ENCODE results near the gene NEURL1B. TPM values are rescaled to one million over a fixed set of nuclear protein-coding genes. Genes with fewer than 3 reads are reported as not detected.

NEURL1B gene
- total and polyA plus RNA-seq, 4 donors, result 1.5 to 10.0 (median 5.5) TPM

DNA sequence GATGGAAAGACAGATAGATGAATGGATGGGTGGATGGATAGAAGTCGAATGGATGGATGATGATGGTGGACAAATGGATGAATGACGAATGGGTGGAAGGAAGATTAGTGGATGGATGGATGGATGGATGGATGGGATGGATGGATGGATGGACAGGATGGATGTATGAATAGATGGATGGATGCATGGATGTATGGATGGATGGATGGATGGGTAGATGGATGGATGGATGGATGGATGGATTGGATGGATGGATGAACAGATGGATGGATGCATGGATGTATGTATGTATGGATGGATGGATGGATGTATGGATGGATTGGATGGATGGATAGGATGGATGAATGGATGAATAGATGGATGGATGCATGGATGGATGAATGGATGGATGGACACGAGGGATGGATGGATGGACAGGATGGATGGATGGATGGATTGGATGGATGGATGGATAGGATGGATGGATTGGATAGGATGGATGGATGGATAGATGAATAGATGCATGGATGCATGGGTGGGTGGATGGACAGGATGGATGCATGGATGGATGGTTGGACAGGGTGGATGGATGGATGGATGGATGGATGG lies 77.6 kb downstream of the NEURL1B start:
- WGBS, result 94% methylated on average over 3 of the region's 3 CpGs
- peaks cover 19 to 47% (median 30%) of the 10 kb centered on the region in 4 donors for H3K4me1 ChIP-seq (ENCODE audit: control insufficient read depth in 4 of 4, insufficient read depth in 4 of 4, low read length in 3 of 4)

DNA sequence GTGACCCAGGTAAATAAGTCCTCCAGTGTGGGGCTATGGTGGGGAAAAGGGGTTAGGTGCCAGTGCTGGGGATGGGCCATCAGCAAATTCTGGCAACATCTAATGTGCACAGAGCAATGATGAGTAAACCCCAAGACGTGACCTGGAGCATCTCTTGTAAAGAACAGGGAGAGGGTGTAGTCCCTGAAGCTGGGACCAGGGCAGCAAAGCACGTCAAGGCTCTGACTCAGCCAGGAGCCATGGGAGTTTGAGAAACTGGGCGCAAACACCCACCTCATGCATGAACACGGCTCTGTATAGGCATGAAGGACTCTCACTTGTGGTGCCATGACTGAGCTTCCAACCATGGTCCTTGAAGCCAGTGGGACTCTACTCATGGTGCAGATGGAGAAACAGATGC lies 78.1 kb downstream of the NEURL1B start:
- DNase-seq (ENCODE audit: low spot score), result no peak
- Histone ChIP-seq H3K9ac (ENCODE audit: low read depth in 1 of 2, low read length in 2 of 2) (no peak overlapping the region), H3K27me3 (ENCODE audit: control insufficient read depth in 4 of 4, insufficient read depth in 4 of 4, low read length in 3 of 4) (no peaks in the 10 kb centered on the region), H3K27ac (ENCODE audit: low read depth in 1 of 2, low read length in 2 of 2) (no peak overlapping the region), H3K4me1 (ENCODE audit: control insufficient read depth in 4 of 4, insufficient read depth in 4 of 4, low read length in 3 of 4) (peaks cover 17 to 45% (median 31%) of the 10 kb centered on the region in 4 donors), H3K9me3 (ENCODE audit: control insufficient read depth in 4 of 4, low read length in 3 of 4) (no peaks in the 10 kb centered on the region), H3K4me3 (ENCODE audit: low read depth in 1 of 3, low read length in 3 of 3) (no peak overlapping the region), H3K36me3 (ENCODE audit: control insufficient read depth in 4 of 4, insufficient read depth in 3 of 4, low read depth in 1 of 4, low read length in 3 of 4) (no peaks in the 10 kb centered on the region)
- 97% methylated on average over 4 of the region's 4 CpGs for WGBS
- no peak for TF ChIP-seq HNF4A (conservative IDR thresholded peaks at IDR 0.05)
- TF ChIP-seq, protein P1, sequence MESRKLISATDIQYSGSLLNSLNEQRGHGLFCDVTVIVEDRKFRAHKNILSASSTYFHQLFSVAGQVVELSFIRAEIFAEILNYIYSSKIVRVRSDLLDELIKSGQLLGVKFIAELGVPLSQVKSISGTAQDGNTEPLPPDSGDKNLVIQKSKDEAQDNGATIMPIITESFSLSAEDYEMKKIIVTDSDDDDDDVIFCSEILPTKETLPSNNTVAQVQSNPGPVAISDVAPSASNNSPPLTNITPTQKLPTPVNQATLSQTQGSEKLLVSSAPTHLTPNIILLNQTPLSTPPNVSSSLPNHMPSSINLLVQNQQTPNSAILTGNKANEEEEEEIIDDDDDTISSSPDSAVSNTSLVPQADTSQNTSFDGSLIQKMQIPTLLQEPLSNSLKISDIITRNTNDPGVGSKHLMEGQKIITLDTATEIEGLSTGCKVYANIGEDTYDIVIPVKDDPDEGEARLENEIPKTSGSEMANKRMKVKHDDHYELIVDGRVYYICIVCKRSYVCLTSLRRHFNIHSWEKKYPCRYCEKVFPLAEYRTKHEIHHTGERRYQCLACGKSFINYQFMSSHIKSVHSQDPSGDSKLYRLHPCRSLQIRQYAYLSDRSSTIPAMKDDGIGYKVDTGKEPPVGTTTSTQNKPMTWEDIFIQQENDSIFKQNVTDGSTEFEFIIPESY (IDR thresholded peaks at IDR 0.05), result no peak
- no peak for TF ChIP-seq GABPA (IDR thresholded peaks at IDR 0.05 in 1 of 2, conservative IDR thresholded peaks at IDR 0.05 in 1 of 2)
- no peak for TF ChIP-seq EGR1 (IDR thresholded peaks at IDR 0.05; ENCODE audit: low read depth in 2 of 2)
- no peak for TF ChIP-seq RXRA (IDR thresholded peaks at IDR 0.05)
- no peak for TF ChIP-seq SP1 (IDR thresholded peaks at IDR 0.05)
- TF ChIP-seq NR2F2 (IDR thresholded peaks at IDR 0.05), result no peak
- TF ChIP-seq TAF1 (conservative IDR thresholded peaks at IDR 0.05), result no peak
- TF ChIP-seq, protein P2, sequence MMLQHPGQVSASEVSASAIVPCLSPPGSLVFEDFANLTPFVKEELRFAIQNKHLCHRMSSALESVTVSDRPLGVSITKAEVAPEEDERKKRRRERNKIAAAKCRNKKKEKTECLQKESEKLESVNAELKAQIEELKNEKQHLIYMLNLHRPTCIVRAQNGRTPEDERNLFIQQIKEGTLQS (IDR thresholded peaks at IDR 0.05), result no peak
- TF ChIP-seq FOXA2 (IDR thresholded peaks at IDR 0.05), result no peak
- TF ChIP-seq FOXA1 (IDR thresholded peaks at IDR 0.05), result no peak
- TF ChIP-seq, protein P3, sequence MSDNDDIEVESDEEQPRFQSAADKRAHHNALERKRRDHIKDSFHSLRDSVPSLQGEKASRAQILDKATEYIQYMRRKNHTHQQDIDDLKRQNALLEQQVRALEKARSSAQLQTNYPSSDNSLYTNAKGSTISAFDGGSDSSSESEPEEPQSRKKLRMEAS (IDR thresholded peaks at IDR 0.05), result no peak
- TF ChIP-seq CTCF (IDR thresholded peaks at IDR 0.05; ENCODE audit: low read depth, low read length, missing input control), result no peak
- TF ChIP-seq JUND (IDR thresholded peaks at IDR 0.05), result no peak
- no peak for TF ChIP-seq YY1 (IDR thresholded peaks at IDR 0.05)
- no peak for TF ChIP-seq HNF4G (IDR thresholded peaks at IDR 0.05)
- no peak for TF ChIP-seq RAD21 (IDR thresholded peaks at IDR 0.05)

More for the DNA sequence above, 77.6 kb downstream of the NEURL1B start:
- Histone ChIP-seq H3K27ac (ENCODE audit: low read depth in 1 of 2, low read length in 2 of 2) (no peak overlapping the region), H3K9ac (ENCODE audit: low read depth in 1 of 2, low read length in 2 of 2) (no peak overlapping the region), H3K36me3 (ENCODE audit: control insufficient read depth in 4 of 4, insufficient read depth in 3 of 4, low read depth in 1 of 4, low read length in 3 of 4) (no peaks in the 10 kb centered on the region), H3K4me3 (ENCODE audit: low read depth in 1 of 3, low read length in 3 of 3) (no peak overlapping the region), H3K27me3 (ENCODE audit: control insufficient read depth in 4 of 4, insufficient read depth in 4 of 4, low read length in 3 of 4) (no peaks in the 10 kb centered on the region), H3K9me3 (ENCODE audit: control insufficient read depth in 4 of 4, low read length in 3 of 4) (no peaks in the 10 kb centered on the region)
- TF ChIP-seq RAD21 (IDR thresholded peaks at IDR 0.05), result no peak
- no peak for TF ChIP-seq RXRA (IDR thresholded peaks at IDR 0.05)
- TF ChIP-seq HNF4G (IDR thresholded peaks at IDR 0.05), result no peak
- no peak for TF ChIP-seq EGR1 (IDR thresholded peaks at IDR 0.05; ENCODE audit: low read depth in 2 of 2)
- TF ChIP-seq, protein P4, sequence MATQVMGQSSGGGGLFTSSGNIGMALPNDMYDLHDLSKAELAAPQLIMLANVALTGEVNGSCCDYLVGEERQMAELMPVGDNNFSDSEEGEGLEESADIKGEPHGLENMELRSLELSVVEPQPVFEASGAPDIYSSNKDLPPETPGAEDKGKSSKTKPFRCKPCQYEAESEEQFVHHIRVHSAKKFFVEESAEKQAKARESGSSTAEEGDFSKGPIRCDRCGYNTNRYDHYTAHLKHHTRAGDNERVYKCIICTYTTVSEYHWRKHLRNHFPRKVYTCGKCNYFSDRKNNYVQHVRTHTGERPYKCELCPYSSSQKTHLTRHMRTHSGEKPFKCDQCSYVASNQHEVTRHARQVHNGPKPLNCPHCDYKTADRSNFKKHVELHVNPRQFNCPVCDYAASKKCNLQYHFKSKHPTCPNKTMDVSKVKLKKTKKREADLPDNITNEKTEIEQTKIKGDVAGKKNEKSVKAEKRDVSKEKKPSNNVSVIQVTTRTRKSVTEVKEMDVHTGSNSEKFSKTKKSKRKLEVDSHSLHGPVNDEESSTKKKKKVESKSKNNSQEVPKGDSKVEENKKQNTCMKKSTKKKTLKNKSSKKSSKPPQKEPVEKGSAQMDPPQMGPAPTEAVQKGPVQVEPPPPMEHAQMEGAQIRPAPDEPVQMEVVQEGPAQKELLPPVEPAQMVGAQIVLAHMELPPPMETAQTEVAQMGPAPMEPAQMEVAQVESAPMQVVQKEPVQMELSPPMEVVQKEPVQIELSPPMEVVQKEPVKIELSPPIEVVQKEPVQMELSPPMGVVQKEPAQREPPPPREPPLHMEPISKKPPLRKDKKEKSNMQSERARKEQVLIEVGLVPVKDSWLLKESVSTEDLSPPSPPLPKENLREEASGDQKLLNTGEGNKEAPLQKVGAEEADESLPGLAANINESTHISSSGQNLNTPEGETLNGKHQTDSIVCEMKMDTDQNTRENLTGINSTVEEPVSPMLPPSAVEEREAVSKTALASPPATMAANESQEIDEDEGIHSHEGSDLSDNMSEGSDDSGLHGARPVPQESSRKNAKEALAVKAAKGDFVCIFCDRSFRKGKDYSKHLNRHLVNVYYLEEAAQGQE (IDR thresholded peaks at IDR 0.05), result no peak
- no peak for TF ChIP-seq FOXA1 (IDR thresholded peaks at IDR 0.05)
- DNase-seq (ENCODE audit: low spot score), result no peak
